ENCODE data around the gene COL26A1. TPM values are rescaled to one million over a fixed set of nuclear protein-coding genes. Genes with fewer than 3 reads are reported as not detected.
"Not testable (repeated sequence)": the region's sequence is repeated elsewhere in the genome, so short reads cannot be mapped to it uniquely, and the experiment has no call there.

Gene COL26A1
- total RNA-seq, 1 donor from 2014 or later = 7.8 TPM

- Histone ChIP-seq H3K4me1 (ENCODE audit: control insufficient read depth in 3 of 3, insufficient read depth in 3 of 3, low read length in 3 of 3) (peaks cover 0 to 11% (median 9%) of the 10 kb centered on the region in 3 donors), H3K9me3 (ENCODE audit: control insufficient read depth in 3 of 3, low read length in 3 of 3) (no peaks in the 10 kb centered on the region), H3K4me3 (ENCODE audit: low read length in 3 of 3) (no peak overlapping the region), H3K36me3 (ENCODE audit: control insufficient read depth in 3 of 3, insufficient read depth in 3 of 3, low read length in 3 of 3) (no peaks in the 10 kb centered on the region), H3K27me3 (ENCODE audit: control insufficient read depth in 3 of 3, insufficient read depth in 3 of 3, low read length in 3 of 3) (no peaks in the 10 kb centered on the region), H3K27ac (ENCODE audit: low read depth, low read length) (no peak overlapping the region), H3K9ac (ENCODE audit: low read depth in 1 of 3, low read length in 3 of 3) (peak overlapping the region in 1 of 3 donors; percentile 25)
These were observed 240.0 kb downstream of the COL26A1 start for GRCh38 chr7:101602484-101603241.

GRCh38 chr7:101604331-101604933 lies 241.8 kb downstream of the COL26A1 start:
- Histone ChIP-seq H3K27ac (ENCODE audit: low read depth, low read length) (no peak overlapping the region), H3K9me3 (ENCODE audit: control insufficient read depth in 3 of 3, low read length in 3 of 3) (no peaks in the 10 kb centered on the region), H3K9ac (ENCODE audit: low read depth in 1 of 3, low read length in 3 of 3) (no peak overlapping the region), H3K27me3 (ENCODE audit: control insufficient read depth in 3 of 3, insufficient read depth in 3 of 3, low read length in 3 of 3) (no peaks in the 10 kb centered on the region), H3K4me3 (ENCODE audit: low read length in 3 of 3) (no peak overlapping the region), H3K36me3 (ENCODE audit: control insufficient read depth in 3 of 3, insufficient read depth in 3 of 3, low read length in 3 of 3) (no peaks in the 10 kb centered on the region), H3K4me1 (ENCODE audit: control insufficient read depth in 3 of 3, insufficient read depth in 3 of 3, low read length in 3 of 3) (peaks cover 0 to 9% (median 5%) of the 10 kb centered on the region in 3 donors)

- not testable (repeated sequence) for H3K27me3 ChIP-seq (ENCODE audit: control insufficient read depth in 3 of 3, insufficient read depth in 3 of 3, low read length in 3 of 3)
These were observed 242.3 kb downstream of the COL26A1 start for GRCh38 chr7:101604934-101605332.

GRCh38 chr7:101605611-101606497 lies 243.2 kb downstream of the COL26A1 start:
- H3K27ac ChIP-seq (ENCODE audit: low read depth, low read length) = no peak overlapping the region
- H3K4me3 ChIP-seq (ENCODE audit: low read length in 3 of 3) = no peak overlapping the region
- no peaks in the 10 kb centered on the region for H3K27me3 ChIP-seq (ENCODE audit: control insufficient read depth in 3 of 3, insufficient read depth in 3 of 3, low read length in 3 of 3)
- H3K36me3 ChIP-seq (ENCODE audit: control insufficient read depth in 3 of 3, insufficient read depth in 3 of 3, low read length in 3 of 3) = no peaks in the 10 kb centered on the region
- H3K9me3 ChIP-seq (ENCODE audit: control insufficient read depth in 3 of 3, low read length in 3 of 3) = no peaks in the 10 kb centered on the region
- H3K9ac ChIP-seq (ENCODE audit: low read depth in 1 of 3, low read length in 3 of 3) = no peak overlapping the region
- H3K4me1 ChIP-seq (ENCODE audit: control insufficient read depth in 3 of 3, insufficient read depth in 3 of 3, low read length in 3 of 3) = peaks cover 0 to 9% (median 5%) of the 10 kb centered on the region in 3 donors

More at GRCh38 chr7:101604934-101605332, 242.3 kb downstream of the COL26A1 start:
- not testable (repeated sequence) for H3K36me3 ChIP-seq (ENCODE audit: control insufficient read depth in 3 of 3, insufficient read depth in 3 of 3, low read length in 3 of 3); H3K27ac ChIP-seq (ENCODE audit: low read depth, low read length); H3K4me1 ChIP-seq (ENCODE audit: control insufficient read depth in 3 of 3, insufficient read depth in 3 of 3, low read length in 3 of 3); H3K9me3 ChIP-seq (ENCODE audit: control insufficient read depth in 3 of 3, low read length in 3 of 3); H3K4me3 ChIP-seq (ENCODE audit: low read length in 3 of 3); H3K9ac ChIP-seq (ENCODE audit: low read depth in 1 of 3, low read length in 3 of 3)

GRCh38 chr7:101606498-101606923 lies 243.8 kb downstream of the COL26A1 start:
- Histone ChIP-seq H3K9ac (ENCODE audit: low read depth in 1 of 3, low read length in 3 of 3) (no peak overlapping the region), H3K36me3 (ENCODE audit: control insufficient read depth in 3 of 3, insufficient read depth in 3 of 3, low read length in 3 of 3) (no peaks in the 10 kb centered on the region), H3K27ac (ENCODE audit: low read depth, low read length) (no peak overlapping the region), H3K4me3 (ENCODE audit: low read length in 3 of 3) (no peak overlapping the region), H3K27me3 (ENCODE audit: control insufficient read depth in 3 of 3, insufficient read depth in 3 of 3, low read length in 3 of 3) (no peaks in the 10 kb centered on the region), H3K9me3 (ENCODE audit: control insufficient read depth in 3 of 3, low read length in 3 of 3) (no peaks in the 10 kb centered on the region), H3K4me1 (ENCODE audit: control insufficient read depth in 3 of 3, insufficient read depth in 3 of 3, low read length in 3 of 3) (peaks cover 0 to 9% (median 5%) of the 10 kb centered on the region in 3 donors)

Small RNAs within 50 kb of the gene (small RNA-seq; reads per million reads assigned to genes)
- not detected for gene AC004965.1

Other genes starting within 250 kb of the COL26A1 start
- gene SERPINE1, start 235.8 kb upstream of the COL26A1 start, total RNA-seq = 2.1 TPM
- 27.7 TPM for gene AP1S1, start 208.4 kb upstream of the COL26A1 start, total RNA-seq
- gene VGF, start 197.3 kb upstream of the COL26A1 start, total RNA-seq = not detected
- gene NAT16, start 182.6 kb upstream of the COL26A1 start, total RNA-seq = not detected
- gene MOGAT3, start 161.8 kb upstream of the COL26A1 start, total RNA-seq = not detected
- 20.9 TPM for gene PLOD3, start 145.3 kb upstream of the COL26A1 start, total RNA-seq
- gene ZNHIT1, start 144.7 kb upstream of the COL26A1 start, total RNA-seq = 84.0 TPM
- 2.1 TPM for gene CLDN15, start 125.1 kb upstream of the COL26A1 start, total RNA-seq
- gene FIS1, start 117.8 kb upstream of the COL26A1 start, total RNA-seq = 188 TPM
- 17.2 TPM for gene IFT22, start 41.1 kb upstream of the COL26A1 start, total RNA-seq